MCF 10A (cell line): ENCODE measurements around the gene LARP6. TPM values are rescaled to one million over a fixed set of nuclear protein-coding genes. Genes with fewer than 3 reads are reported as not detected.

Experiments used
- BruUV-seq: library from RNA; stranded (reverse); fragments of 400-500 nt; replicated peaks from 2 replicates; lab custom pipeline; 2021; lab: Mats Ljungman, UMichigan
- CTCF ChIA-PET: fragments of 300-600 bp; sonication (Branson Sonifier 250); formaldehyde crosslinking; extraction: SDS; loops from one replicate; lab custom pipeline; 2021; ENCODE audit warnings: antibody characterized with exemption, inconsistent platforms; lab: Yijun Ruan, JAX
- POLR2A ChIA-PET: fragments of 300-600, 350-650 bp; sonication (Branson Sonifier 250); formaldehyde crosslinking; extraction: SDS; loops from one replicate; lab custom pipeline; 2020; ENCODE audit warnings: antibody characterized with exemption, inconsistent platforms; lab: Yijun Ruan, JAX
- DNase-seq: peaks from one replicate; pipeline ENCODE4 v3.0.0-alpha.2; 2018; ENCODE audit not compliant: unreplicated experiment
- H3K27ac Mint-ChIP-seq: one replicate; pipeline ENCODE4 v1.8.0; 2022; ENCODE audit warnings: mild to moderate bottlenecking, low read depth, mixed read lengths; ENCODE audit not compliant: unreplicated experiment
- H3K27me3 Mint-ChIP-seq: one replicate; pipeline ENCODE4 v1.8.0; 2022; ENCODE audit warnings: mixed read lengths; ENCODE audit not compliant: insufficient read depth, unreplicated experiment
- H3K36me3 Mint-ChIP-seq: one replicate; pipeline ENCODE4 v1.8.0; 2022; ENCODE audit warnings: mild to moderate bottlenecking, moderate library complexity, mixed read lengths; ENCODE audit not compliant: insufficient read depth, unreplicated experiment
- H3K4me1 Mint-ChIP-seq: one replicate; pipeline ENCODE4 v1.8.0; 2022; ENCODE audit warnings: mixed read lengths; ENCODE audit not compliant: insufficient read depth, unreplicated experiment
- H3K4me3 Mint-ChIP-seq: one replicate; pipeline ENCODE4 v1.8.0; 2022; ENCODE audit warnings: mild to moderate bottlenecking, moderate library complexity, mixed read lengths; ENCODE audit not compliant: unreplicated experiment
- H3K9me3 Mint-ChIP-seq: one replicate; pipeline ENCODE4 v1.8.0; 2022; ENCODE audit warnings: mixed read lengths; ENCODE audit not compliant: unreplicated experiment
- intact Hi-C: fragments of 100-400 bp; cut with micrococcal nuclease; formaldehyde crosslinking; loops from 2 replicates; pipeline ENCODE4 v1.14.1; 2022
- total RNA-seq: library from RNA; stranded (reverse); gene quantifications from 2 replicates; pipeline ENCODE4 v1.2.3, GENCODE V29; 2022
- TF ChIP-seq, protein P1 (sequence below): fragments of 200-600 bp; IDR thresholded peaks from one replicate; pipeline ENCODE4 v1.8.0; 2022; ENCODE audit warnings: antibody characterized with exemption, mild to moderate bottlenecking; ENCODE audit not compliant: unreplicated experiment

Gene LARP6
- total RNA-seq, 1 experiment from 2014 or later, result 67.3 TPM

GRCh38 chr15:70831094-70831911 lies 22.7 kb downstream of the LARP6 start:
- no peak for DNase-seq
- Mint-ChIP-seq H3K36me3 (peaks cover 25% of the 10 kb centered on the region), H3K27ac (no peak overlapping the region), H3K9me3 (no peaks in the 10 kb centered on the region), H3K4me3 (no peak overlapping the region), H3K4me1 (peaks cover 28% of the 10 kb centered on the region), H3K27me3 (no peaks in the 10 kb centered on the region)
- intact Hi-C loops, result no loop called here
- ChIA-PET POLR2A (no interaction called here), CTCF (interaction anchor here (0.7 to 1.1 kb wide), 3 partner anchors 10 to 43 kb away, joined by 3 to 4 read pairs (median 3); no protein-coding TSS in a partner anchor)
- TF ChIP-seq, protein P1, sequence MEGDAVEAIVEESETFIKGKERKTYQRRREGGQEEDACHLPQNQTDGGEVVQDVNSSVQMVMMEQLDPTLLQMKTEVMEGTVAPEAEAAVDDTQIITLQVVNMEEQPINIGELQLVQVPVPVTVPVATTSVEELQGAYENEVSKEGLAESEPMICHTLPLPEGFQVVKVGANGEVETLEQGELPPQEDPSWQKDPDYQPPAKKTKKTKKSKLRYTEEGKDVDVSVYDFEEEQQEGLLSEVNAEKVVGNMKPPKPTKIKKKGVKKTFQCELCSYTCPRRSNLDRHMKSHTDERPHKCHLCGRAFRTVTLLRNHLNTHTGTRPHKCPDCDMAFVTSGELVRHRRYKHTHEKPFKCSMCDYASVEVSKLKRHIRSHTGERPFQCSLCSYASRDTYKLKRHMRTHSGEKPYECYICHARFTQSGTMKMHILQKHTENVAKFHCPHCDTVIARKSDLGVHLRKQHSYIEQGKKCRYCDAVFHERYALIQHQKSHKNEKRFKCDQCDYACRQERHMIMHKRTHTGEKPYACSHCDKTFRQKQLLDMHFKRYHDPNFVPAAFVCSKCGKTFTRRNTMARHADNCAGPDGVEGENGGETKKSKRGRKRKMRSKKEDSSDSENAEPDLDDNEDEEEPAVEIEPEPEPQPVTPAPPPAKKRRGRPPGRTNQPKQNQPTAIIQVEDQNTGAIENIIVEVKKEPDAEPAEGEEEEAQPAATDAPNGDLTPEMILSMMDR, result no peak
- BruUV-seq, result no TSS peak

GRCh38 chr15:70830615-70831014 lies 23.3 kb downstream of the LARP6 start:
- no TSS peak for BruUV-seq

DNA sequence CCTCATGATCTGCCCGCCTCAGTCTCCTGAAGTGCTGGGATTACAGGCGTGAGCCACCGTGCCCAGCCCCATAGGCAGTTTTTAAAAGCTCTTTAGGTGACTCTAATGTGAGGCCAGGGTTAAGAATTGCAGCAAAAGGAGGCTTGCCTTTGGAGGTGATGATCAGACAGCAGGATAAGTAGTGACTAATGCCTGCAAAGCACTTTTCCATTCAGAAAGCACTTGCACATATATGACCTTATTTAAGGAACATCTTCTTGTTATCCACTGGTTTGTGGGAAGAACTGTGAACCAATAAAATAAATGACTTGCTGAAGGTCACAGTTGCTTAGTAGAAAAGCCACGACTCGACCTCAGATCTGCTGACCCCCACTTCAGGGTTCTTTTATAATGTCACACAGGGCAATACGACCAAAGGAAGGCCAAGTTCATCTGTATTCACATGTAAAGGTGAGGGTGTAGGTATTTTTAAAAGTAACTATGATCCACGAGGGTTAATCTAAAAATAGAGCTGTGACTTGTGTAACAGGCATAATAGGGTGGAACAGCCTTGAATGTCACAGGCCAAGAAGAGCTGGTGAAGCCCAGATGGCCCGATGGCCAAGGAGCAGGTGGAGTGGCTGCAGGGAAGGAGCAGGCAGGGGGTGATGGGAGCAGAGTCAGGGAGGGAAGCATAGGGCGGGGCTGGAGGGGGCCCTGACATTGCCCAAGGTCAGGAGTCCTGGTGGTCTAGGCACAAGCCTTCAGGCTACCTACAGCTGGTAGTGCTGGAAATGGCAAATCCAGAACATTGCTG lies 24.4 kb downstream of the LARP6 start:
- Mint-ChIP-seq H3K36me3 (peaks cover 19% of the 10 kb centered on the region), H3K9me3 (no peaks in the 10 kb centered on the region), H3K4me1 (peaks cover 29% of the 10 kb centered on the region), H3K27me3 (no peaks in the 10 kb centered on the region), H3K4me3 (no peak overlapping the region), H3K27ac (no peak overlapping the region)
- ChIA-PET POLR2A (no interaction called here), CTCF (interaction anchor here (1.3 to 1.7 kb wide), 2 partner anchors 26 to 45 kb away, joined by 3 to 7 read pairs; no protein-coding TSS in a partner anchor)
- no peak for DNase-seq
- TF ChIP-seq, protein P1, result no peak
- BruUV-seq, result no TSS peak
- intact Hi-C loops, result no loop called here

More at GRCh38 chr15:70830615-70831014, 23.3 kb downstream of the LARP6 start:
- intact Hi-C loops, result no loop called here
- ChIA-PET POLR2A (no interaction called here), CTCF (interaction anchor here (1.1 kb wide), 1 partner anchor 44 kb away, joined by 3 read pairs; no protein-coding TSS in a partner anchor)
- TF ChIP-seq, protein P1, result no peak
- H3K27ac Mint-ChIP-seq, result no peak overlapping the region
- H3K36me3 Mint-ChIP-seq, result peaks cover 21% of the 10 kb centered on the region
- peaks cover 29% of the 10 kb centered on the region for H3K4me1 Mint-ChIP-seq
- H3K9me3 Mint-ChIP-seq, result no peaks in the 10 kb centered on the region
- no peak overlapping the region for H3K4me3 Mint-ChIP-seq
- DNase-seq, result no peak
- H3K27me3 Mint-ChIP-seq, result no peaks in the 10 kb centered on the region

DNA sequence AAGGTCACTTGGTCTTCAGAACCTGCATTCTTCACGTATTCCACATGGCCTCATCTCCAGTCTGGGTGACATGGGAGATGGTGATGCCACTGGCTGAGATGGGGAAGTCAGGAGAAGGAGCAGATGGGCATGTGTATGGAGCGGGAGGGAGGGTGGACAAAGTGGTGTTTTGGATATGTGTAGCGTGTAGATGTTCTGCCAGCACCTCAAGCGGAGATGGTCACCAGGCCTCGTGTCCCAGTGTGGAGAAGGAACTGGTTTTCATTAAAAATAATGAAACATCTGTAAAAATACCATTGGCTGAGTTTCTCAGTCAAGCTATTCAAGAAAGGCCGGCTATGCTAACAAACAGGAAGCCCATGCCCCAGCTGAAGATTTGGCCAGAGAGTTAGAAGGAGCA lies 26.2 kb downstream of the LARP6 start:
- no peaks in the 10 kb centered on the region for H3K27me3 Mint-ChIP-seq
- no peak overlapping the region for H3K27ac Mint-ChIP-seq
- CTCF ChIA-PET, result interaction anchor here (1.5 kb wide), 1 partner anchor 41 kb away, joined by 3 read pairs; no protein-coding TSS in a partner anchor
- peaks cover 8% of the 10 kb centered on the region for H3K36me3 Mint-ChIP-seq
- no peaks in the 10 kb centered on the region for H3K9me3 Mint-ChIP-seq
- no TSS peak for BruUV-seq
- POLR2A ChIA-PET, result no interaction called here
- no peak overlapping the region for H3K4me3 Mint-ChIP-seq
- TF ChIP-seq, protein P1, result no peak
- DNase-seq, result no peak
- intact Hi-C loops, result no loop called here
- peaks cover 16% of the 10 kb centered on the region for H3K4me1 Mint-ChIP-seq
